Measurements from ENCODE around the gene SYNE2. TPM values are rescaled to one million over a fixed set of nuclear protein-coding genes. Genes with fewer than 3 reads are reported as not detected.

The SYNE2 gene
- polyA plus RNA-seq, 3 donors: 25.3 to 39.6 (median 32.3) TPM

GRCh38 chr14:63902375-63902976, 49.7 kb downstream of the SYNE2 start:
- 76 to 93% (median 86%) methylated on average over 7 of the region's 7 CpGs for WGBS, 3 donors

GRCh38 chr14:63904724-63905123, 51.9 kb downstream of the SYNE2 start:
- WGBS, 3 donors: 92 to 97% (median 95%) methylated on average over 2 of the region's 2 CpGs
- no peak overlapping the region for H3K27ac ChIP-seq (ENCODE audit: low read depth, low read length)

More at GRCh38 chr14:63902375-63902976, 49.7 kb downstream of the SYNE2 start:
- H3K27ac ChIP-seq (ENCODE audit: low read depth, low read length): no peak overlapping the region

- WGBS, 3 donors: 78 to 91% (median 79%) methylated on average over 2 of the region's 2 CpGs
These were observed 52.6 kb downstream of the SYNE2 start for GRCh38 chr14:63905370-63905769.

GRCh38 chr14:63908667-63909264, 56.0 kb downstream of the SYNE2 start:
- WGBS, 3 donors: 63 to 74% (median 69%) methylated on average over 4 of the region's 4 CpGs
- H3K27ac ChIP-seq (ENCODE audit: low read depth, low read length): no peak overlapping the region

More at GRCh38 chr14:63905370-63905769, 52.6 kb downstream of the SYNE2 start:
- H3K27ac ChIP-seq (ENCODE audit: low read depth, low read length): no peak overlapping the region

GRCh38 chr14:63909984-63910383, 57.2 kb downstream of the SYNE2 start:
- H3K27ac ChIP-seq (ENCODE audit: low read depth, low read length): no peak overlapping the region

- H3K27ac ChIP-seq (ENCODE audit: low read depth, low read length): no peak overlapping the region
- 61 to 79% (median 68%) methylated on average over 7 of the region's 7 CpGs for WGBS, 3 donors
These were observed 58.0 kb downstream of the SYNE2 start for GRCh38 chr14:63910583-63911363.

- no peak overlapping the region for H3K27ac ChIP-seq (ENCODE audit: low read depth, low read length)
- WGBS, 3 donors: 90 to 93% (median 91%) methylated on average over 1 of the region's 1 CpG
These were observed 58.6 kb downstream of the SYNE2 start for GRCh38 chr14:63911404-63911803.

GRCh38 chr14:63912286-63912685, 59.5 kb downstream of the SYNE2 start:
- H3K27ac ChIP-seq (ENCODE audit: low read depth, low read length): no peak overlapping the region
- WGBS, 3 donors: 69 to 91% (median 75%) methylated on average over 1 of the region's 1 CpG

- no peak overlapping the region for H3K27ac ChIP-seq (ENCODE audit: low read depth, low read length)
- WGBS, 3 donors: 71 to 93% (median 90%) methylated on average over 11 of the region's 11 CpGs
These were observed 65.6 kb downstream of the SYNE2 start for GRCh38 chr14:63918411-63918810.

GRCh38 chr14:63922696-63923421, 70.1 kb downstream of the SYNE2 start:
- no peak overlapping the region for H3K27ac ChIP-seq (ENCODE audit: low read depth, low read length)
- 32 to 83% (median 78%) methylated on average over 5 of the region's 5 CpGs for WGBS, 3 donors

- no peak overlapping the region for H3K27ac ChIP-seq (ENCODE audit: low read depth, low read length)
These were observed 70.6 kb downstream of the SYNE2 start for GRCh38 chr14:63923422-63923752.

GRCh38 chr14:63924375-63924774, 71.6 kb downstream of the SYNE2 start:
- H3K27ac ChIP-seq (ENCODE audit: low read depth, low read length): no peak overlapping the region

GRCh38 chr14:63926641-63927040, 73.8 kb downstream of the SYNE2 start:
- H3K27ac ChIP-seq (ENCODE audit: low read depth, low read length): no peak overlapping the region
- WGBS, 3 donors: 90 to 100% (median 100%) methylated on average over 2 of the region's 2 CpGs

GRCh38 chr14:63928744-63929174, 76.0 kb downstream of the SYNE2 start:
- WGBS, 3 donors: 56 to 72% (median 64%) methylated on average over 3 of the region's 3 CpGs
- H3K27ac ChIP-seq (ENCODE audit: low read depth, low read length): no peak overlapping the region

GRCh38 chr14:63933110-63933509, 80.3 kb downstream of the SYNE2 start:
- WGBS, 3 donors: 78 to 88% (median 87%) methylated on average over 3 of the region's 3 CpGs
- no peak overlapping the region for H3K27ac ChIP-seq (ENCODE audit: low read depth, low read length)

GRCh38 chr14:63933711-63934110, 80.9 kb downstream of the SYNE2 start:
- 51 to 69% (median 67%) methylated on average over 3 of the region's 3 CpGs for WGBS, 3 donors

GRCh38 chr14:63938198-63939005, 85.6 kb downstream of the SYNE2 start:
- no peak overlapping the region for H3K27ac ChIP-seq (ENCODE audit: low read depth, low read length)
- WGBS, 3 donors: 78 to 85% (median 83%) methylated on average over 9 of the region's 9 CpGs

More at GRCh38 chr14:63933711-63934110, 80.9 kb downstream of the SYNE2 start:
- H3K27ac ChIP-seq (ENCODE audit: low read depth, low read length): no peak overlapping the region

- no peak overlapping the region for H3K27ac ChIP-seq (ENCODE audit: low read depth, low read length)
- 92 to 100% (median 97%) methylated on average over 1 of the region's 1 CpG for WGBS, 3 donors
These were observed 86.1 kb downstream of the SYNE2 start for GRCh38 chr14:63939006-63939270.

GRCh38 chr14:63940387-63940786, 87.6 kb downstream of the SYNE2 start:
- H3K27ac ChIP-seq (ENCODE audit: low read depth, low read length): no peak overlapping the region
- 74 to 81% (median 78%) methylated on average over 4 of the region's 4 CpGs for WGBS, 3 donors

All from adipose tissue (tissue), 3 donors.